ENCODE measurements around the gene UQCRFS1.

The UQCRFS1 gene

DNA sequence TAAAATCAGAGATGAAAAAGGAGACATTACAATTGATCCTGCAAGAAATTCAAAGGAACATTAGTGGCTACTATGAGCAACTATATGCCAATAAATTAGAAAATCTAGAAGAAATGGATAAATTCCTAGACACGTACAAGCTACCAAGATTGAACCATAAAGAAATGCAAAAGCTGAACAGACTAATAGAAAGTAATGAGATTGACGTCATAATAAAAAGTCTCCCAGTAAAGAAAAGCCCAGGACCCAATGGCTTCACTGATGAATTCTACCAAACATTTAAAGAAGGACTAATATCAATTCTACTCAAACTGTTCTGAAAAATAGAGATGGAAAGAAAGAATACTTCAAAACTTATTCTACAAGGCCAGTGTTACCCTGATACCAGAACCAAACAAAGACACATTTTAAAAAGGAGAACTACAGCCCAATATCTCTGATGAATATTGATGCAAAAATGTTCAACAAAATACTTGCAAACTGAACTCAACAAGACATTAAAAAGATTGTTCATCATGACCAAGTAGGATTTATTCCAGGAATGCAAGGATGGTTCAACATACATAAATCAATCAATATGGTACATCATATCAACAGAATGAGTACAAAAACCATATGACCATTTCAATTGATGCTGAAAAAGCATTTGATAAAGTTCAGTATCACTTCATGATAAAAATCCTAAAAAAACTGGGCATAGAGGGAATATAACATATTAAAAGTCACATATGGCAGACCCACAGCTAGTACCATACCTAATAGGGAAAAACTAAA lies 35.8 kb downstream of the UQCRFS1 start:
- Histone ChIP-seq H3K9ac (ENCODE audit: low read length) (no peak overlapping the region), H3K4me1 (ENCODE audit: control insufficient read depth, insufficient read depth, low read length) (no peaks in the 10 kb centered on the region), H3K36me3 (ENCODE audit: control insufficient read depth, insufficient read depth, low read length) (no peaks in the 10 kb centered on the region), H3K27ac (ENCODE audit: low read depth, low read length) (no peak overlapping the region), H3K4me3 (ENCODE audit: low read length) (no peak overlapping the region), H3K27me3 (ENCODE audit: control insufficient read depth, insufficient read depth, low read length) (no peaks in the 10 kb centered on the region)

- no peaks in the 10 kb centered on the region for H3K4me1 ChIP-seq (ENCODE audit: control insufficient read depth, insufficient read depth, low read length)
- no peaks in the 10 kb centered on the region for H3K27me3 ChIP-seq (ENCODE audit: control insufficient read depth, insufficient read depth, low read length)
- no peaks in the 10 kb centered on the region for H3K36me3 ChIP-seq (ENCODE audit: control insufficient read depth, insufficient read depth, low read length)
- no peak overlapping the region for H3K4me3 ChIP-seq (ENCODE audit: low read length)
- no peak overlapping the region for H3K9ac ChIP-seq (ENCODE audit: low read length)
- no peak overlapping the region for H3K27ac ChIP-seq (ENCODE audit: low read depth, low read length)
Measured at GRCh38 chr19:29173896-29174295, 39.1 kb downstream of the UQCRFS1 start.

GRCh38 chr19:29172302-29172701 lies 40.6 kb downstream of the UQCRFS1 start:
- Histone ChIP-seq H3K9ac (ENCODE audit: low read length) (no peak overlapping the region), H3K36me3 (ENCODE audit: control insufficient read depth, insufficient read depth, low read length) (no peaks in the 10 kb centered on the region), H3K4me1 (ENCODE audit: control insufficient read depth, insufficient read depth, low read length) (no peaks in the 10 kb centered on the region), H3K27me3 (ENCODE audit: control insufficient read depth, insufficient read depth, low read length) (no peaks in the 10 kb centered on the region), H3K27ac (ENCODE audit: low read depth, low read length) (no peak overlapping the region), H3K4me3 (ENCODE audit: low read length) (no peak overlapping the region)

DNA sequence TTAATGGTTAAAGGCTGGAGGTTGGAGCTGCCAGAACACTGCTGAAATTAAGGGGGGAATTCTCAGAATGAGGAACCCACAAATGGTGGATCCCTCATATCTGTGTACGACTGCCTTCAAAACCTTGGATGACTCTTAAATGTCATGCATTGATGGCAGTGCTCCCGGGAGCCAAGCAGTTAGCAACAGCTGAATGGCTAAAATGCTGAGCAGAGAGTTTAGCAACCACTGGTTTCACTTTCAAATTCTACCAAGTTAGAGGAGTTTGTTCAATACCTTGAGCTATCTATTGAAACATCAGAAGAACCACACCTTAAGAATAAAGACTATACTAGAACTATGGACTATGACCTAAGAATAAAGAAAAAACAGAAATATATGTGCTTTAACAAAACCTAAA lies 41.4 kb downstream of the UQCRFS1 start:
- Histone ChIP-seq H3K4me1 (ENCODE audit: control insufficient read depth, insufficient read depth, low read length) (no peaks in the 10 kb centered on the region), H3K9ac (ENCODE audit: low read length) (no peak overlapping the region), H3K27me3 (ENCODE audit: control insufficient read depth, insufficient read depth, low read length) (no peaks in the 10 kb centered on the region), H3K36me3 (ENCODE audit: control insufficient read depth, insufficient read depth, low read length) (no peaks in the 10 kb centered on the region), H3K27ac (ENCODE audit: low read depth, low read length) (no peak overlapping the region), H3K4me3 (ENCODE audit: low read length) (no peak overlapping the region)

GRCh38 chr19:29170554-29170953 lies 42.4 kb downstream of the UQCRFS1 start:
- H3K4me1 ChIP-seq (ENCODE audit: control insufficient read depth, insufficient read depth, low read length), result no peaks in the 10 kb centered on the region
- no peak overlapping the region for H3K9ac ChIP-seq (ENCODE audit: low read length)
- H3K27me3 ChIP-seq (ENCODE audit: control insufficient read depth, insufficient read depth, low read length), result no peaks in the 10 kb centered on the region
- H3K36me3 ChIP-seq (ENCODE audit: control insufficient read depth, insufficient read depth, low read length), result no peaks in the 10 kb centered on the region
- no peak overlapping the region for H3K27ac ChIP-seq (ENCODE audit: low read depth, low read length)
- no peak overlapping the region for H3K4me3 ChIP-seq (ENCODE audit: low read length)

GRCh38 chr19:29162694-29163093 lies 50.3 kb downstream of the UQCRFS1 start:
- H3K4me1 ChIP-seq (ENCODE audit: control insufficient read depth, insufficient read depth, low read length), result no peaks in the 10 kb centered on the region

GRCh38 chr19:29155683-29156082 lies 57.3 kb downstream of the UQCRFS1 start:
- Histone ChIP-seq H3K36me3 (ENCODE audit: control insufficient read depth, insufficient read depth, low read length) (no peaks in the 10 kb centered on the region), H3K9ac (ENCODE audit: low read length) (no peak overlapping the region), H3K27ac (ENCODE audit: low read depth, low read length) (no peak overlapping the region), H3K27me3 (ENCODE audit: control insufficient read depth, insufficient read depth, low read length) (no peaks in the 10 kb centered on the region), H3K4me1 (ENCODE audit: control insufficient read depth, insufficient read depth, low read length) (no peaks in the 10 kb centered on the region), H3K4me3 (ENCODE audit: low read length) (no peak overlapping the region)

More at GRCh38 chr19:29162694-29163093, 50.3 kb downstream of the UQCRFS1 start:
- Histone ChIP-seq H3K27ac (ENCODE audit: low read depth, low read length) (no peak overlapping the region), H3K9ac (ENCODE audit: low read length) (no peak overlapping the region), H3K27me3 (ENCODE audit: control insufficient read depth, insufficient read depth, low read length) (no peaks in the 10 kb centered on the region), H3K36me3 (ENCODE audit: control insufficient read depth, insufficient read depth, low read length) (no peaks in the 10 kb centered on the region), H3K4me3 (ENCODE audit: low read length) (no peak overlapping the region)

All from rectal smooth muscle tissue (tissue), 1 donor.